AG08395 (cell line): Measurements from ENCODE around the gene UMOD.
"Not testable (repeated sequence)": the region's sequence is repeated elsewhere in the genome, so short reads cannot be mapped to it uniquely, and the experiment has no call there.

Source experiments
- DNase-seq: peaks from one replicate; pipeline ENCODE4 v3.0.0; 2012; ENCODE audit warnings: mixed read lengths, low spot score

Gene UMOD

DNA sequence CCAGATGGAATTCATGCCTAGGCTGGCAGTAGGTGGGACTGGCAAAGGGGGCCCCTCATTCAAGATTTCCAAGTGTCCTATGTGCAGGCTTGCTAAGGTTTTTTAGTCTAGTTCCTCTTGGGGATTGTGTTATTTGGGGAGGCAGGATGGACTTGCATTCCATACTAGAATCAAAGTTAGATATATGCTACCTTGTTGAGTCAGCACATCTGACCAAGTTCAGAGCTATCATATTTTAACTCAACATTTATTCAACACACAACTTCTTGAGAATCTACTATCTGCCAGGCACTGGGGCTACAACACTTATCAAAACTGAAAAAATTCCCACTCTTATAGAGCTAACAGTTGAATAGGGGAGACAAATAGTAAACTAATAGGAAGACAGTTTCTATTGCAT is 31.9 kb downstream of the UMOD start:
- DNase-seq: no peak

DNA sequence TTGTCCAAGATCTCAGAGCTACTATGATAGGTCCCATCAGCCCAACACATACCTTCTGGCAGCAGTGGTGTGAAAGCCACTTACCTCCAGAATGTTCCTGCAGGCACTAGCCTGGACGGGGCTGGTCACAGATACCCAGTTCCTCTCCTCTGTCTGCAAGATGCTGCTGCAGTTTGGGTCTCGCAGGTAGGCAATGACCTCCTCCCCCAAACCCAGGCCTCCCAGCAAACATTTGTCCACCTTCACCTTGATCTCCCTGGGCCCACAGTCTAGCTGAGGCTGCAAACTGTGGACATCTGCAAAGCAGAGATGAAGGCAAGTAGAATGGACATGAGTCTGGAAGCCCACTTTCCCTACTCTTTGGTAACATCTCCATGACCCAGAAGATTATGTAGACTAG is 32.3 kb downstream of the UMOD start:
- no peak for DNase-seq

DNA sequence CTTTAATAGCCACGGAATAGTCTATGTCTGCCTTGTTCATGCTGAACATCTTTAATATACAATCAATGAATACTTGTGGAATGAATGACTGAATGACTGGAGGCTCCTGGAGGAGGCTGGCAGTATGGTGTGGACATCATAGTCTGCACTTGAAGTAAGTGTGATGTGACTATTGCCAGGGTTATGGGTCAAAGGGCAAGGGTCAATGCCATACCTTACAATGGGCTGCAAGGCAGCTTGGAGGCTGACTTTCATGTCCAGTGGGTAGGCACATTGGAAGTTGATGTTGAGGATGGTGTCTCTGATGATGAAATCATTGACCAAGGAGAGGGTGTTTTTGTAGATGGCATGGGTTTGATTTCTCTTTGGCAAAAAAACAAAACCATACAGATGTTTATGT is 33.1 kb downstream of the UMOD start:
- DNase-seq: no peak

DNA sequence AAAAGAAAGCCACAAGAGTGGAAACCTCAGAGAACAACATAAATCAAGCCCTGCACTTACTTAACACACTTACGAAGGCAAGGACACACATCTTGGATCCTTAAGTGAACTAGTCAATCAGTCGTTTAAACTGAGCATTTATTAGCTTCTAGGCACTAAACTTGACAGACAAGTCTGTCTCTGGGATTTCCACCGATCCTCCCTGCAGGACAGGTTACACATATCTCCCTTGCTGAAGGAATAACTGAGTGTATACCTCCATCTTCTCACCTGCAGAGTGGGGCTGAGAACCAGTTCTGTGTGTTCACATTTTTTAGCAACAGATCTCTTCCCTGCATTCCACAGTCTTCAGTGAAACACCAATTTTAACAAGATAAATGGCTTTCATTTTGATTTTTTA is 34.1 kb downstream of the UMOD start:
- DNase-seq: no peak

DNA sequence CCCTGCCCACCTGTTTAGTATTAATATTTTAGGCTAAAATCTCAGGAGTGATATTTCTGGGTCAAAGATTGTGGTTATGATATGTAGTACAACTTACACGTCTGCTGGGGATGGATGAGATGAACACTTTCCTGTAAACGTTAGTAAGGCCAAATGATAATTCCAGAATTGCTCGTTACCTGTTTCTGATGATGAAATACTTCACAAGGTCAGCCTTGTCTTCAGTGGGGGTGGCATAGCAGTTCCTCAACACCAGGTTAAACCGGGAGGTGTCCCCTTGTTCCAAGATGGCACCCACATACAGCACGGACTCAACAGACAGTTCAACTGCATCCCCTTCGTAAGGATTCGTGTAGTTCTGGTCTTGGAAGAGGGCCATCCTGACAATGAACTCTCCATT is 34.5 kb downstream of the UMOD start:
- DNase-seq: no peak

DNA sequence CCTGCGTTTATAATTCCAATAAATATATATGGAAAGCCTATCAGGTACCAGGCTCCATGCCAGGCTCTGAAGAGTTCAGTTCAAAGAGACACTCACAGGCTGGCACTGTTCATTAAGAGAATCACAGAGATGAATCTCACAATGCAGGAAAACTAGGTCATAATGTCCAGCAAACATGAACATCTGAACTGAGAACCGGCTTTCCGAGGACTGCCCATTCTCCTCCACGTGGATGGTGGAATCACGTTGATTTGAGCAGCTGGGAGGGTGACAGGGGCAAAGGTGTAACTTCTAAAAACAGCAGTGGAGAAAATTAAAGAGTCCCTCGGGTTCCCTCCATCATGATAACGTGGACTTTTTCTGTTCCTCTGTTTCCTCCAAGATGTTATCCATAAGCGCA is 35.4 kb downstream of the UMOD start:
- DNase-seq: no peak

DNA sequence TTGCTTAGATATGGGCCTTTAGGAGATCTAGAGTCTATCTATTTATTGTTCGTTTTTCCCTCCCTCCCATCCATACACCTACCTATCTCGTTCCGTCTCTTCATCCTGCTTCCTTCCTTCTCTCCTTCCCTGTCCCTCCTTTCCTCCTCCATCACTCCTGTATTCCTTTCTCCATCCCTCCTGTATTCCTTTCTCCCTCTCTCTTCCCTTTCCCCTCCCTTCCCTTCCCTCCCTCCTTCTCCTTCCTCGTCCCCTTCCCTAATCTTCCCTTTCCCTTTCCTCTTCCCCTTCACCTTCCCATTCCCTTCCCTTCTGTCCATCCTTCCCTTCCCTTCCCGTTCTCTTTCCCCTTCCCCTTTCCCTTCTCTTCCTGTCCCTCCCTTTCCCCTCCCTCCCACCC is 35.8 kb downstream of the UMOD start:
- DNase-seq: no peak

DNA sequence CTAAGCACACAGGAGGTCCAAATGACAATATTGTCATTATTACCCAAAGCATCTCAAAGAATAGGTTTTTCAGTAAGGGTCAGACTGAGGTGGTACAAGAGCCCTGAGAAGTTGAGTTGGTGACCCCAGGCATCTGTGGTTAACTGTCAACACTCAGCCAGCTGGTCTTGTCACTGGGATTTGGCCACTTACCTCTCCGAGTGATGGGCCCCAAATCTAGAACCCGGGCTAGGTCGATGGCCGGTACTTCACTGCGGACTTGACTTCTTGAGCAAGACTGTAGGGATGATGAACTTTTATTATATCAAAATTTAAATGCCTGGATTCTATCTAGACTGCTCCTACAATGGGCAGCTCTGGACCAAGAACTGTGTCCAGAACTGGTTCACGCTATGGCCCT is 36.8 kb downstream of the UMOD start:
- DNase-seq: no peak

DNA sequence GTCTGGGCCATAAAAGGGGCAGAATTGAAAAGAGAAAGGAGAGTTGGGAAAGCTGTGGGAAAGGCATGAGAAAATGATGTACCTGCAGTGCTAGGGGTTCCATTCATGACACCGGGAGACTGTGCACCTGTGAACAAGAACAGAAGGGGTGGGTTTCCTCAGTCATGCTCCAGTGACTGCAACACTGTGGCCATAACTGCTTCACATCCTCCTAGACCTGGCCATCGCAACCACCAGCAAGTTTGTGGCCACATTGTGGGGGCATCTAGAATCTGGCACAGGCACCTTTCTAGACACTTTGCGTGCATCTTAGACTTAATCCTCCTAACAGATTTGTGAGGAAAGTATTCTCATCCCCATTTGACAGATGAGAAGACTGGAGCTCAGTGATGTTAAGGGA is 37.9 kb downstream of the UMOD start:
- DNase-seq: no peak

DNA sequence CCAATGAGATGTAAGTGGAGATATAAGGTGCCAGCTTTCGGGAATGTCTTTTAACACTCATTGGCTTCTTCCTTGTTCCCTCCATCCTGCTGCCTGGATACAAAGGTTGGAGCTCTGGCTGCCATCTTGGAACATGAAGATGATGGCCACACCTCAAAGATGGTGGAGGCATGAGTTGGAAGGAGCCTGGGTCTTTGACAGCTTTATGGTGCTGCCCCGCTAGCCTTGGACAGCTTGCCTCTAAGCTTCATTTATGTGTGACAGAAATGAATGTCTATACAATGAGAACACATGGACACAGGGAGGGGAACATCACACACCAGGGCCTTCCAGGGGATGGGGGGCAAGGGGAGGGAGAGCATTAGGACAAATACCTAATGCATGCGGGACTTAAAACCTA is 38.8 kb downstream of the UMOD start:
- DNase-seq: no peak

DNA sequence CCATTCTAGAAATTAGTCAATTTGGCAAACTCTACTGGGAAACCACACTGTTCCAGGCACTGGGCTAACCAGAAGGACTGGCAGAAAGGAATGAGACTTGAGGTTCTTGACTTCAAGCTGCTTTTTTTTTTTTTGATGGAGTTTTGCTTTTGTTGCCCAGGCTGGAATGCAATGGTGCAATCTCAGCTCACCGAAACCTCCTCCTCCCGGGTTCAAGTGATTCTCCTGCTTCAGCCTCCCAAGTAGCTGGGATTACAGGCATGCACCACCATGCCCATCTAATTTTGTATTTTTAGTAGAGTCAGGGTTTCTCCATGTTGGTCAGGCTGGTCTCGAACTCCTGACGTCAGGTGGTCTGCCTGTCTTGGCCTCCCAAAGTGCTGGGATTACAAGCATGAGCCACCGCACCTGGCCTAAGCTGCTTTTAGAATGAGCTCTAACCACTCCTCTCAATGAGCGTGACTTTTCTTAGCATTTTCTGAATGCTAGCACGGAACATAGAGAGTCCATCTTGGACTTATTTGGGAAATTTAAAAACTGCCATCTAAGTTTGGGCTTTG is 39.9 kb downstream of the UMOD start:
- not testable (repeated sequence) for DNase-seq

DNA sequence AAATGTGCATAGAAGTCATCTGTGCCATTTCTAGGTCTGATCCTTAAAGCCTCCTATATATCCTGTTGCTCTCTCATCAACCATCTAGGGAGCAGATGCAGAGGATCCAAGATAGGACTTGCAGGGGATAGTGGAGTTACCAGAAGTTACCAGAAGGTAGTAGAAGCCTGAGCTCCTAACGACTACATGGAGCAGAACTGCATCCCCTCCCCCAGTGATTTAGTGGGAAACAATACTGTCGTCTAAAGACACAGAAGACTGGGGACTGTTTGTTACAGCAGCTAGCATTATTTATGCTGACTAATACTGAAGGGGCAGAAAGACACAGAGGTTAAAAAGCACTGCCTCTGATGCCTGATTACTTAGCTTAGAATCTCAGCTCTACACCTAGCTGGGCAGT is 41.0 kb downstream of the UMOD start:
- DNase-seq: no peak

DNA sequence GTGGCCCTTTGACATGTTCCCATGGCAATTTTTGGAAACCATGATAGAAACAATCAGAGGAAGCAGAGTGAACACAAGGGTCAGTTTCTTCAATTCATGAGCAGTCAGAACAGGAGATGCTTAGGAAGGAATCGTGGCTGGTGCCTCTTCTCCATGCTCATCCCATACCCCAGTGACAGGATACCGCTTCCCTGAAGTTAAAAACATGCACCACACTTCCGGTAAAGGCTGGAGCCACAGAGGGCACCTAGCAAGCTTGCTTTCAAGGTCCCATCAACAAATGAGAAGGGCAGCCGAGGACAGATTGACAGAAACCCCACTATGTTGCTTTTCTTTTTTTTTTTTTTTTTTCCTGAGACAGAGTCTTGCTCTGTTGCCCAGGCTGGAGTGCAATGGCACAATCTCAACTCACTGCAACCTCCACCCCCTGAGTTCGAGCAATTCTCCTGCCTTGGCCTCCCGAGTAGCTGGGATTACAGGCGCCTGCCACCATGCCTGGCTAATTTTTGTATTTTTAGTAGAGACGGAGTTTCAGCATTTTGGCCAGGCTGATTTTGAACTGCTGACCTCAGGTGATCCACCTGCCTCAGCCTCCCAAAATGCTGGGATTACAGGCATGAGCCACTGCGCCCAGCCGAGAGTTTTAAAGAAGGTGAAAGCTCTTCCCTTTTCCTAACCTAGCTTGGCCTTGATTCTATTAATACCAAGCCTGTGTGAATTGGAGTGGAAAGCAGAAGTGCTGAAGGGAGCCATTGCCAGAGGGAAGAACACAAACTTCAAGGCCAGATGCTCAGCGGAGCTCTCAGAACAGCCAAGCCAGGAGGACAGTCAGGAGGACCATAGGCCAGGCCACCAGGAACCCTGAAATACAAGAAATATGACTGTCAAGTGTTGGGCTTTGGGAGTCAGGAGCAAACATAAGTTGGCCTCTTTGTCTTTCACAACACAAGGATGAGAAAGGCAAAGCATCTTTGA is 41.8 kb downstream of the UMOD start:
- no peak for DNase-seq

DNA sequence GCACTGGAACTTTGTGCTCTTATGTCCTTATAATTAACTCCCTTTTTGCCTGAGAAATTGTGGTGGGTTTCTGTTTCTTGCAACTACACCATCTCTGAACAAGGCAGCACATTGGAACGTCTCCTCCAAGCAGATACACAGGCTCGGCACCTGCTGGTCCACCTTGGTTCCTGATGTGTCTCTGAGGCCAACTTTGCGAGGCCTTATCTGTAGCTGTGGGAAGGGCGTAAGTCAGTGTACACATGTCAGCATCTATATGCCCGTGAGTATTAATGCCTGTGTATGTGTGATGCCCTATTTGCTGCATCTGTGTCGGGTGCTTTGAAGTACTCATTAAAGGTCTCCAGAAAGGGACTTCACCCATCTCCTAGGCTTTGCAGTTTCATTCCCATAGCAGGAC is 42.7 kb downstream of the UMOD start:
- DNase-seq: no peak

DNA sequence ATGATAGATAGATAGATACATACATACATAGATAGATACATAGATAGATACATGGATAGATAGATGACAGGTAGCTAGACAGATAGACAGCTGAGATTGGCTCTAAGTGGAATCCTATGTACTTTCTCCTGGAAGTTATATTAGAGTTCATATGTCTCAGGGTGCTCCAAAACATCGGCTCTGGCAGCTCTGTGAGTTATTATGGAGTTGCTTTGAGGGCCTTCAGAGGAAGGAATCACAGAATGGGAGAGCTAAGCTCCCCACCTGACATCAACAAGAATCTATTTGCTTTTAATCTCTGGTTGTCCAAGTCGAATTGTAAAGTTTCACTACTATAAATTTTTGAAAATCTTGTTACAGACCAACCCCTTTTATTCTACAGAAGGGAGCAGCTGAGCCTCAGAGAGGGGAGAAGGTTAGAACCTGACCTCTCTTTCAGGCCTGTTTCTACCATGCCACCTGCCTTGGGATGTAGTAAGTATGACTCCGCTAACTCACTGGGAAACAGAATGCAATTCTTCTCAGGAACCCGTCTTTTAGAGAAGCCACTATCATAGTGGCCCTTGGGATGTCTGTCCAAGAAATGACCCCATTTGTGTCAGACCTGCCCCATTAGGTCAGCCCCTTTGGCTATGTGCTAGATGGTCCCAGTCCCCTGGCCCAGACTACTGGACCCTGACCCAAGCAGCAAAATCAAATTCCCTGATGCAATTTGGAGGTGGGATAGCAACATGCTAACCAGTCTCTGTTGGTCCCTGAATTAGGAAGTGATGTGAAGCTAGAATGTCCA is 43.5 kb downstream of the UMOD start:
- no peak for DNase-seq

DNA sequence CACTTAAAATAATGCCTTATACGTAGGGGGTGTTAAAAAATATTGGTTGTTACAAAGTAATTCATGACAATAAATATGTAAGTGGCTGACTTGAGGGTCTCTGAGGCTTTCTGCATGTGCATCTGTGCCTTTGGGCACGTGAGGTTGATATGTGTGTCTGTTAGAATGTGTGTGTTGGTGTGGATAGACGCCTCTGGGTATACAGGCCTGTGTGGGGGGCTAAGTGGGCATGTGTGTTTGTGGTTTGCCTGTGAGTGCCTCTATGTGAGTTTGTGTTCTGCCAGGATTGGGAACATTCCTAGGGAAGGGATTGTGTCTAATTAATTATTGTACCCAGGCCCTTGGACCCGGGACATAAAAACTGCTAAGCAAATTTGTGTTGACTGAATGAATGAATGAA is 44.2 kb downstream of the UMOD start:
- DNase-seq: no peak

DNA sequence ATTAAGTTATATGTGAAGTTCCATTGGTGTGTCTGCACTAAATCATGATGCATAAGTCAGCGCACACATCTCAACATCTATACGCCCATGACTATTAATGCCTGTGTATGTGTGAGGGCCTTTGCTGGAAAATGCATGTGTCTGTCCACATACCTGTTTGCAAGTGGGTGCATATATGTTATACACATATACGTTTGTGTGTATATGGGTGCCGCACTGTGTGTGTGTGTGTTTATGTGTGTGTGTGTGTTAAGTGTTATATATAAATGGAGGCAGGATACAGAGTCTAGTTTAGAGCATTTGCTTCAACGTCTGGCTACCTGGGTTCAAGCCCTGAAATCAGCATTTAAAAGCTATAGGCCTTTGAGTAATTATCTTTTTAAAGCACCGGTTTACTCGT is 44.7 kb downstream of the UMOD start:
- no peak for DNase-seq

DNA sequence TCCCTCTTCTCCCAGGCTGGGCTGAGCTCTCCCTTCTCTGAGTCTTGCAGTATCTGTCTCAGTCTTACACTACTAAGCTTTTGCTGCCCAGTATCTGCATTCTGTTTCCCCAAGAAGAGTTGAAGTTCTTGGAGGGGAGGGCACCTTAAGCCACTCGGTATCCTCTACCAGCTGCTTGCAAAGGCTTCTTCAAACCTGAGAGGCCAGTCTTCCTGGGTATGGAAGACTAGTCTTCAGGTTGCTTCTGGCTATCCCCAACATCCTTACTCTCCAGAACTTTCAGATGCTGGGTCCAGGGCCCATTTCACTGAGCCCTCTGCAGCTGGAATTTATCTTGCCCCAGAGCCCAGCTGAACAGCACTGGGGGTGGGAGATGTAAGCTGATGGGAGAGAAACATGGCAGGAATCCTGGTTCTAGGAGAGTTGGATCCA is 45.3 kb downstream of the UMOD start:
- DNase-seq: no peak

DNA sequence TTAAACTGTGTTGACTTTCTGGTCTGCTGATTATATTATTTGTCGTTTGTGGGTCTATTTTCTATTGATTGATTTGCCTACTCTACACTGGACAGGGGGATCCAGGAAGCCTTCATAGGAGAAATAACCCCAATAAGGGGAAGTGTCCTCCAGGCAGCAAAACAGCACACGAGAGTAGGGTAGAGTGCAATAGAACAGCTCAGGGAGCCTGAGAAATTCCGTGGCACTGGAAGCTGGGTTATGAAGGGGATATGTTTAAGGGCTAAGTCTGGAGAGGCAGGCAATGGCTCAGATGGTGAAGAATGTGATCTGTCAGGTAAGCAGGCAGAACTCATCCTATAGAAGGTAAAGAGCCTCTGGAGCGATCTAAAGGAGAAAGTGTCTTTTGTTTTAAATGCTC is 46.1 kb downstream of the UMOD start:
- no peak for DNase-seq

DNA sequence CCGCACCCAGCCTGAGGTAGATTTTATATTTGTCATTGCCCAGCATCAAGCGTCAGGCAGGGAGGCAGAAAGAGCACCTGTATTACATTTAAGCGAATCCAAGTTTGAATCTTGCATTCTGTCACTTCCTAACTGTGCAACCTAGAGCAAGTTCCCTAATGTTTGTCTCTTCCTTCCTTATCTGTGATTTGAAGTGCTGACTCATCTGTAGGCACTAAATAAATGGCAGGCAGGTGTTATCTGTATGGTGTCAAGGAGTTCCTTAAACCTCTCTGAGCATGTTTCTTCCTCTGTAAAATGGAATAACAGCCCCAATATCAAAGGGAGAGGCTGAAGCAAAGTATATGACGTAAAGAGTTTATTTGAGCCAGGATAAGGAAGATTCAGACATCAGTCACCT is 49.5 kb downstream of the UMOD start:
- no peak for DNase-seq

DNA sequence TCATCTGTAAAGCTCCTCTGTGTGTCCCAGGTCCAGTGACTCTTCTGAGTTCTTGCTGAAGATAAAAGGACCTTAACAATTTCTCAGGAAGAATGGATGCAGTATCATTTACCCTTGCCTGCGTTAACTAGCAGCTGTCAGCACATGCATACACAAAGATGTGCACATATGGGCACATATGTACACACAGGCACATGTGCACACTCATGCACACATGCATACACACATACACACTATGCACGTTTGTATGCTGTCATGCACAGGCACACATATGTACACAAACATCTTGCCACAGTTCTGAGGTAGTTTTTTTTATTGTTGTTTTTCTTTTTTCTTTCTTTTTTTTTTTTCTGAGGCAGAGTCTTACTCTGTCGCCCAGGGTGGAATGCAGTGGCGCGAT is 50.1 kb downstream of the UMOD start:
- DNase-seq: no peak

DNA sequence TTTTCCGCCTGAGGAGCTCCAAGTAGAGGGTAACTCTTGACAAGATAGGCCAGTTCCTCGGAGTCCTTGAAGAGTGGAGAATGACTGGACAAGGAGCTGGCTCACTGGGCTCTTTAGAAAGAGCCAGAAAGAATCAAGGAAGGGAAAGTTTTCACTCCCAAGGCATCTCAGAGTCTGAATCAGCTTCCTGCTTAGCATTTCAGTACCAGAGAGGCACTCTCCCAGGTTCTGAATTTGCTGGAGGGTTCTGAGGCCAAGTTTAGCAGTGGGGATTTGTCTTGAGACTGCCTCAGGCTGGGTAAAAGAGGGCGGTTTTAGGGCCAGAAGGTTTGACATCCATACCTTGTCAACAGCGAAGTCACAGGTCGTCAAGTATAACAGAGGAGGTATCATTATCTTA is 50.7 kb downstream of the UMOD start:
- no peak for DNase-seq
